Activated T-cell treated with anti-CD3 and anti-CD28 coated beads for 1 hour (primary cell): ENCODE data around the gene PLEKHN1.
A peak's percentile ranks its signal among the peaks of the same experiment; 100 is the strongest.
"Not testable (repeated sequence)": the region's sequence is repeated elsewhere in the genome, so short reads cannot be mapped to it uniquely, and the experiment has no call there.

Experiments
- DNase-seq: peaks from one replicate; pipeline ENCODE4 v3.0.0-alpha.2; 2020; ENCODE audit warnings: low read depth

Gene PLEKHN1

DNA sequence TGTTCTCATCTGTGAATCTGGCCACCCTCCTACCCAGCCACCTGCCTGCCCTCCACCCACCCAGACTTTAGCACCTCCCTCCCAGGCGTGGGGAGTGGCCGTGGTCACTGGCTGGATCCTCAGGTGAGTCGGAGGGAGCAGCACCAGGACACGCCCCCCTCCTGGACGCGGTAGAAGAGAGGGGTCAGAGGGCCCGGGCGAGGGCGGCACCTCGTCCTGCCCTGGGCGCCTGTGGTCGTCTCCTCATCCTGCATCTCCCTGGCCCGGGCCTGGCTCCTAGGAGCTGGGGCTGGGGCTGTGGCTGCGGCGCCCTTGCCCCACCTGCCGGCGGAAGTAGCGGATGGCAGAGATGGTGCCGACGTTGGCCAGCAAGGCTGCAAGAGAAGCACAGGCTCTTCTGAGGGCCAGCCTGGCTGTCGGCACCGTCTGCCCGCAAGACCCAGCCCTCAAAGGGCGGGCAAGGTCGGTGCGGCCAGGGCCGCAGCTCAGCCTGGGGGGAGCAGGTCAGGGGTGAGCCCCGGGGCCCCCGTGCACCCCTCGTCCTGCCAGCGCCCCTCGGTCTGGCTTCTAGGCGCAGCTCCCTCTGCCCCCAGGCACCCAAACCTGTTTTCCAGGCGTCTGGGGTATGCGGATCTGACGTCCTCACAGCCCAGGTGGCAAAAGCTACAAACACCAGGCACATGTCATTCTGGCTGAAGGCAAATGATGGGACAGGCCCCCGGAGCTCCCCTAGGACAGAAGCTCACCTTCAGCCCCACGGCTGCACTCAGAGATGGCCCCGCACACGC, 9.8 kb downstream of the PLEKHN1 start:
- DNase-seq, result peak; percentile 60

DNA sequence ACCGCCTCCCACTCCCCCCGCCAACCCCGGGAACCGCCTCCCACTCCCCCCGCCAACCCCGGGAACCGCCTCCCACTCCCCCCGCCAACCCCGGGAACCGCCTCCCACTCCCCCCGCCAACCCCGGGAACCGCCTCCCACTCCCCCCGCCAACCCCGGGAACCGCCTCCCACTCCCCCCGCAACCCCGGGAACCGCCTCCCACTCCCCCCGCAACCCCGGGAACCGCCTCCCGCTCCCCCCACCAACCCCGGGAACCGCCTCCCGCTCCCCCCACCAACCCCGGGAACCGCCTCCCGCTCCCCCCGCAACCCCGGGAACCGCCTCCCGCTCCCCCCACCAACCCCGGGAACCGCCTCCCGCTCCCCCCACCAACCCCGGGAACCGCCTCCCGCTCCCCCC, 10.5 kb downstream of the PLEKHN1 start:
- not testable (repeated sequence) for DNase-seq

DNA sequence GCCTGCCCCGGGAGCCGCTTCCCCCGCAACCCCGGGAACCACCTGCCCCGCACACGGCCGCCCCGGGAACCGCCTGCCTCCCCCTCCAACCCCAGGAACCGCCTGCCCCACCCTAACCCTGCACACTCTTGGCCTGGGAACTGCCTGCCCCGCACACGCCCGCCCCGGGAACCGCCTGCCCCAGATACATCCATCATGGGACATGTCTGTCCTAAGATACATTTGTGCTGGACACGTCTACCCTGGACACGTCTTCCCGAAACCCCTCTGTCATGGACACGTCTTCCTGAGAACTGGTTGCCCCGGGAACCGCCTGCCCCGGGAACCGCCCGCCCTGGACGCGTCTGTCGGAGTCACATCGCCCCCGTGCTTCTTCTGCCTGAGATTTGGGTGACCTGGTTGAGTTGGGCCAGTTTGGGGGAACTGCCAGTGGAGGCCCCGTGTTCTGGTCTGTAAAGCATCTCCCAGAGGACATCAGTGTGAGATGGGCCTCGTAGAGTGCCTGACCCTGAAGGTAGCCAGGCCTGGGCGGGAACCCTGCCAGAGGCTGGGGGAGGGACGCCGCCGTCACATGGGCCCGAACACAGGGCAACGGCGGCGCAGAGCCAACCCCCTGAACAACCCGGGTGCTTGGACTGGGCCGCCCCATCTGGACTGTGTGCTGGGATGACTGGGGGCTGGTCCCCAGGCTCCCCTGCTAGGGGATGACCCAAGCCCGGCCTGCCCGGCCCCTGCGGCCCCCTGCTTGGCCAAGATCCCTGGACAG, 12.0 kb downstream of the PLEKHN1 start:
- DNase-seq, result no peak

- DNase-seq, result no peak
Measured at GRCh38 chr1:978835-979743, 12.8 kb downstream of the PLEKHN1 start.

GRCh38 chr1:979744-980072, 13.4 kb downstream of the PLEKHN1 start:
- DNase-seq, result no peak

DNA sequence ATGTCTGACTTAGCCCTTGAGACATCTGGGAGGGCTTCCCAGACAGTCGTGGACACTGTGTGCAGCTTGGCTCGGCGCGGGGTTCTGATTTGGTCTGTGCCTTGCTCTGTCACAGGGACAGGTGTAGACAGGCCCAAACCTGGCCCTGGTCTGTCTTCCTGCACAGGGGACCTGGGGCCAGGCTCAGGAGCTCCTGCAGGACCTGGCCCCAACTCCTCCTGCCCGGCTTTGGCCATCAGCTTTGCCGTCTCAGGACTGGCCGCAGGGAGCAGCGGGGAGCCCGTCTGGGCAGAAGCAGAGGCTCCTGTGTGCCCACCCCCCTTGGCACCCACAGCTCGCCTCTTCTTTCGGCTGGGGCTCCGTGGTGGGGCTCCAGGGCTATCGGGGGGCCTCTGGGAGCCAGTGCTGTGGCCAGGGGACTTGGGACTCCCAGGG, 13.9 kb downstream of the PLEKHN1 start:
- DNase-seq, result no peak

DNA sequence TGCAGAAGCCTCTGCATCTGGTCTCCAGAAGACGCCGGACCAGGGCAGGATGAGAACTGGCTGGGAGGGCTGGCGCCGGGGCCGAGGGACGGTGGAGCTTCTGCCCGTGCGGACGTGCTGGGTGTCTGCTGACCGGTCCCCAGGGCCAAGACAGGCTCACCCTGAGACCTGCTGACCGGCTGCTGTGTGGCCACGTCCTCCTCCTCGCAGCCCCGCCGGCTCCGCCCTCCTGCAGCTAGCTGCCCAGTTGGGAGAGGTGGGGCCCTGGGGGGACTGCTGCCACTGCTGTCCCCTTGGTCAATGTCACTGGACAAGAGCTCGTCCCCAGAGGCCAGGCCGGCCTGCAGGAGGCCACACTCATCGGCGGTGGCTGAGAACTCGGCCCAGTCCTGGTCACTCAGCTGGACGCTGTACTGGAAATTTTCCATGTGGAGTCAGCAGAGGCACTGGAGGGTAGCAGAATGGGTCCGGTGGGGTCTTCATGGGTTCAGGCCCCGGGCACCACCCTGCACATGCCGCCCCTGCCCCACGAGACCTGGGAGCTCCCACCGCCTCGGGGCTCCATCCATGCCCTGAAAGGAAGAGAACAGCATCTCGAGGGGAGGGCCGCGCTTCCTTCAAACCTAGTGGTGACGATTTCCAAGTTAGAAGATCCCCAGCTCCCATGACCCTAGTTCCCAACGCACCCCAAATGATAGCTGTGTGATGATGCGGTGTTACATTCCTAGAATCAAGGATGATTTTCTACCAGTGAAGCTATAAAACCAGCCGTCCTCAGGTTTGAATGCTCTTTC, 14.5 kb downstream of the PLEKHN1 start:
- no peak for DNase-seq

DNA sequence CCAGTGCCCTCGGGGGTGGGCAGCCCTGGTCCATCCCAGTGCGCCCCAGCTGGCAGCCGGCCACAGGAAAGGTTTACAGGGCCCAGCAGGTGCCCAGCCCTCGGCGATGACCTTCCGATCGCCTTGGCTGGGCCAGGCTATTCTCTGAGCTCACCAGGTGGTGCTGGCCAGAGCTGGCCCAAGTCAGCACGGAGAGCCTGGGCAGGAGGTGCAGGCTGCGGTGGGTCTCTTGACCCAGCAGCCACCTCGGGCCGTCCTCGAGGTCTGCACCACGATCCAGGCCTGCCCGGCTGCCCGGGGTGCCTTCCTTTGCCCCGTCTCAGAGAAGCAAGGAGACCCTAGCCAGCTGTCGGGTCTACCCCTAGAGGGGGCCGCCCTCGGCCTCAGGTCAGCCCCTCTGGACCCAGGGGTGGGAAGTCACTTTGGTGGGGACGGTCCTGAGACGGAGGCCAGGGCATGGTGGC, 15.2 kb downstream of the PLEKHN1 start:
- DNase-seq, result no peak

GRCh38 chr1:981955-982558, 15.8 kb downstream of the PLEKHN1 start, which contains the start of gene PERM1:
Gene PERM1 (minus strand): TSS chr1:982093. CDS start chr1:981029, 1,064 bp downstream.
- no peak for DNase-seq

GRCh38 chr1:982765-983436, 16.6 kb downstream of the PLEKHN1 start:
- no peak for DNase-seq

DNA sequence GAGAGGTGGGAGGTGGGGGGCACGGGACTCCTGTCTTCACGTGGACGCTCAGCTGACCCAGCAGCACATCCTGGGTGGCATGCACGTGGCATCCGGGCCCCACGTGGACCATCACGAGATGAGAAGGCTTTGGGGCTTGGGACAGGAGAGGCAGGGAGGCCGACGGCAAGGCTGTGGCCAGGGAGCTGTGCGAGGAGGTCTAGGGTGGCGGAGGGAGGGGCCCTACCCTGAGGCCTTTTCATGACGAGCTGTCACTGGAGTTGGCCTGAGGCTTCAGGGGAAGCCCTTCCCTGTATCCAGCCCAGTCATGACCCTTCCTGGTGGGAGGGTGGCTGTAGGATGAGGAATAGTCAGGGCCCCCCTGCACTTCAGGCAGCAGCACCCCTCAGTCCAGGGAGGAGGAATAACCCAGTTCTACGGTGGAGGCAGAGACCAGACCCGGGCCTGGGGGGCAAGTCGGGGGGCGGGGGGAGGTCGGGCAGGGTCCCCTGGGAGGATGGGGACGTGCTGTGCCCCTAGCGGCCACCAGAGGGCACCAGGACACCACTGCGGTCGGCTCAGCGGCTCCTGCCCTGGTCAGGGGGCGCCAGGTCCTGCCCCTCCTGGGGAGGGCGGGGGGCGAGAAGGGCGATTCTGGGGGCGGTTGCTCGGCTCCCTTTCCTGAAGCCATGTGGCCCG, 17.7 kb downstream of the PLEKHN1 start:
- peak; percentile 52 for DNase-seq

GRCh38 chr1:984476-984814, 18.2 kb downstream of the PLEKHN1 start:
- no peak for DNase-seq

- DNase-seq, result no peak
Measured at GRCh38 chr1:985126-985525, 18.8 kb downstream of the PLEKHN1 start.

DNA sequence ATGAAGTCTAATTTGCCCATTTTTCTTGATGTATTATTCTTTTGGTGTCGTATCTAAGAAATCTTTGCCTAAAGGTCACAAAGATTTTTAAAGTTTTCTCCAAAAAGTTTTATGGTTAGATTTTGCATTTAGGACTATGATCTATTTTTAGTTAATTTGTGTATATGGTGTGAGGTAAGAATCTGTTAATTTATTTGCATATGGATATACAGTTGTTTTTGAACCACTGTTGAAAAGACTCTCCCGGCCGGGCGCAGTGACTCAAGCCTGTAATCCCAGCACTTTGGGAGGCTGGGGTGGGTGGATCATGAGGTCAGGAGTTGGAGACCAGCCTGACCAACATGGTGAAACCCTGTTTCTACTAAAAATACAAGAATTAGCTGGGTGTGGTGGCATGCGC, 21.8 kb downstream of the PLEKHN1 start:
- DNase-seq, result not testable (repeated sequence)

- not testable (repeated sequence) for DNase-seq
Measured at GRCh38 chr1:991275-991674, 25.0 kb downstream of the PLEKHN1 start.

- no peak for DNase-seq
Measured at GRCh38 chr1:991895-992294, 25.6 kb downstream of the PLEKHN1 start.

- DNase-seq, result no peak
Measured at GRCh38 chr1:992362-992761, 26.1 kb downstream of the PLEKHN1 start.

GRCh38 chr1:993379-993995, 27.2 kb downstream of the PLEKHN1 start:
- DNase-seq, result no peak

- not testable (repeated sequence) for DNase-seq
Measured at GRCh38 chr1:994546-994945, 28.3 kb downstream of the PLEKHN1 start.
